OCI-LY7 (cell line): ENCODE results near the gene ZBED5.

Source experiments
- EZH2phosphoT487 ChIP-seq: fragments of 200-600 bp; sonication (generic); IDR thresholded peaks from 2 replicates; pipeline ENCODE4 v1.6.1; 2018; ENCODE audit warnings: low read depth, borderline replicate concordance, mild to moderate bottlenecking, mixed run types, antibody characterized with exemption, low read length, moderate library complexity, mixed read lengths
- TF ChIP-seq, protein P1 (sequence below): fragments of 200-600 bp; sonication (generic); conservative IDR thresholded peaks from 2 replicates; pipeline ENCODE4 v1.5.1; 2014; ENCODE audit warnings: mild to moderate bottlenecking, antibody characterized with exemption, low read length, moderate library complexity, mixed read lengths

DNA sequence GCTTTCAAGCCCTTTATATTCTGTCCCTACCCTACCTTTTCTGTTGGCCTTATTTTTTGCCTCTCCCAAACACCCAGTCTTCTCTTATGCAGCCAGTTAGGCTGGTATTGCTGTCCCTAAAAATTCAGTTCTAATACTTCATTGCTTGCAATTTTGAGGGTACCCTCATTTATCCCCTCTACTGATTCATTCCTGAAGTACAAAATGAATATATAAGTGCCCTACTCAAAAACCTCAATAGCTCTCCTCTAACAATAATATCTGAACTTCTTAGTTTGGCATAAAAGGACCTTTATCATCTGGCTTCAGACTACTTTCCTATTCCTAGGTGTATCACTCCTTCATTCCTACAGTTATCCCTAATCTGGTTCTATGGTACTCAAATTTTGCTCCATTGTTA is 43.9 kb downstream of the ZBED5 start:
- TF ChIP-seq, protein P1, sequence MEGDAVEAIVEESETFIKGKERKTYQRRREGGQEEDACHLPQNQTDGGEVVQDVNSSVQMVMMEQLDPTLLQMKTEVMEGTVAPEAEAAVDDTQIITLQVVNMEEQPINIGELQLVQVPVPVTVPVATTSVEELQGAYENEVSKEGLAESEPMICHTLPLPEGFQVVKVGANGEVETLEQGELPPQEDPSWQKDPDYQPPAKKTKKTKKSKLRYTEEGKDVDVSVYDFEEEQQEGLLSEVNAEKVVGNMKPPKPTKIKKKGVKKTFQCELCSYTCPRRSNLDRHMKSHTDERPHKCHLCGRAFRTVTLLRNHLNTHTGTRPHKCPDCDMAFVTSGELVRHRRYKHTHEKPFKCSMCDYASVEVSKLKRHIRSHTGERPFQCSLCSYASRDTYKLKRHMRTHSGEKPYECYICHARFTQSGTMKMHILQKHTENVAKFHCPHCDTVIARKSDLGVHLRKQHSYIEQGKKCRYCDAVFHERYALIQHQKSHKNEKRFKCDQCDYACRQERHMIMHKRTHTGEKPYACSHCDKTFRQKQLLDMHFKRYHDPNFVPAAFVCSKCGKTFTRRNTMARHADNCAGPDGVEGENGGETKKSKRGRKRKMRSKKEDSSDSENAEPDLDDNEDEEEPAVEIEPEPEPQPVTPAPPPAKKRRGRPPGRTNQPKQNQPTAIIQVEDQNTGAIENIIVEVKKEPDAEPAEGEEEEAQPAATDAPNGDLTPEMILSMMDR = no peak
- no peak for TF ChIP-seq EZH2phosphoT487
